IMR-90 (cell line): Measurements from ENCODE around the gene PCDHGC4.

ENCODE experiments used
- CEBPB ChIP-seq: IDR thresholded peaks from 2 replicates; pipeline ENCODE4 v1.6.1; 2012; ENCODE audit warnings: low read depth, low read length, improper control_type of control experiment
- POLR2A ChIP-seq: IDR thresholded peaks from 2 replicates; pipeline ENCODE4 v1.6.1; 2012; ENCODE audit warnings: mild to moderate bottlenecking, low read depth, low read length
- RAD21 ChIP-seq: IDR thresholded peaks from 2 replicates; pipeline ENCODE4 v1.6.1; 2012; ENCODE audit warnings: low read length, improper control_type of control experiment
- TF ChIP-seq, protein P1 (sequence below): conservative IDR thresholded peaks from 2 replicates; pipeline ENCODE4 v1.5.1; 2012; ENCODE audit warnings: mild to moderate bottlenecking, low read depth, low read length, improper control_type of control experiment

DNA sequence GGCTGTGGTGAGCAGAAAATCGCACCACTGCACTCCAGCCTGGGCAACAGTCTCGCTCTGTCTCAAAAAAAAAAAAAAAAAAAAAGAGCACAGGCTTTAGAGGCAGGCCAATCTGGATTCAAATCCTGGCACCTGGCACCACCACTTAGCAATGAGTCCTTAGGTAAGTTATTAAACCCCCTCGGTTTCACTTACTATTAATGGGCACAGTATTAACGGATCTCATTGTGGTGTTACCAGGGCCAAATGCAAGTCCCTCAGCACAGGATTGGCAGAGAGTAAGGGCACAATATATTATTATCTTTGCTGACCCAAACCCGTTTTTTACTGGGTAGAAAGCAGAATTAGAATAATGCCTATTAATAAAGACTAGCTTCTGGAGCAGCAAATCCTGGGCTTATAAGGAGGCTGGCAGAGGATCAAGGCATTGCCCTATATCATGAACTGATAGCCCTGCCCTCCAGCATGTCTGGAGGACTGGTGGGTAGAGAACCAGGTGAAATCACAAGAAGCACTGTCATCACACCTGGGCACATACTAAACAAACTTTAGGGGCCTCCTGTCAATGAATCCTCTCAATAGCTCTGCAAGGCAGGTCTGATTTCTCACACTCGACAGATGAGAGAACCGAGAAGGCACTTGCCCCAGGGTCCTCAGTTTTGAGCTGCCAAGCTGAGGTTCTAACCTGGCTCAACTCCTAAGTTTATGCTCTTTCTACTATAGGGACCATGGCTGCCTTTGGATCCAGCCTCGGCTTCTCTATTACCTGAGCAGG lies 21.7 kb downstream of the PCDHGC4 start:
- TF ChIP-seq, protein P1, sequence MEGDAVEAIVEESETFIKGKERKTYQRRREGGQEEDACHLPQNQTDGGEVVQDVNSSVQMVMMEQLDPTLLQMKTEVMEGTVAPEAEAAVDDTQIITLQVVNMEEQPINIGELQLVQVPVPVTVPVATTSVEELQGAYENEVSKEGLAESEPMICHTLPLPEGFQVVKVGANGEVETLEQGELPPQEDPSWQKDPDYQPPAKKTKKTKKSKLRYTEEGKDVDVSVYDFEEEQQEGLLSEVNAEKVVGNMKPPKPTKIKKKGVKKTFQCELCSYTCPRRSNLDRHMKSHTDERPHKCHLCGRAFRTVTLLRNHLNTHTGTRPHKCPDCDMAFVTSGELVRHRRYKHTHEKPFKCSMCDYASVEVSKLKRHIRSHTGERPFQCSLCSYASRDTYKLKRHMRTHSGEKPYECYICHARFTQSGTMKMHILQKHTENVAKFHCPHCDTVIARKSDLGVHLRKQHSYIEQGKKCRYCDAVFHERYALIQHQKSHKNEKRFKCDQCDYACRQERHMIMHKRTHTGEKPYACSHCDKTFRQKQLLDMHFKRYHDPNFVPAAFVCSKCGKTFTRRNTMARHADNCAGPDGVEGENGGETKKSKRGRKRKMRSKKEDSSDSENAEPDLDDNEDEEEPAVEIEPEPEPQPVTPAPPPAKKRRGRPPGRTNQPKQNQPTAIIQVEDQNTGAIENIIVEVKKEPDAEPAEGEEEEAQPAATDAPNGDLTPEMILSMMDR = no peak
- TF ChIP-seq POLR2A (no peak), RAD21 (no peak), CEBPB (no peak)
